ENCODE results near the gene UGT1A8.

UGT1A8 gene

GRCh38 chr2:233679196-233679595 is 61.8 kb downstream of the UGT1A8 start:
- no peak for TF ChIP-seq JUND (IDR thresholded peaks at IDR 0.05; ENCODE audit: low read depth)
- in situ Hi-C loops (cut with HindIII; ENCODE audit: low pct_unique_long_range_greater_than_20kb, low sequenced_read_pairs): no loop called here
- DNase-seq (ENCODE audit: low read depth in 1 of 2, low spot score in 1 of 2): no peak

- TF ChIP-seq JUND (IDR thresholded peaks at IDR 0.05; ENCODE audit: low read depth): no peak
- in situ Hi-C loops (cut with HindIII; ENCODE audit: low pct_unique_long_range_greater_than_20kb, low sequenced_read_pairs): no loop called here
- DNase-seq (ENCODE audit: low read depth in 1 of 2, low spot score in 1 of 2): no peak
Measured at GRCh38 chr2:233680361-233681045, 63.1 kb downstream of the UGT1A8 start.

DNA sequence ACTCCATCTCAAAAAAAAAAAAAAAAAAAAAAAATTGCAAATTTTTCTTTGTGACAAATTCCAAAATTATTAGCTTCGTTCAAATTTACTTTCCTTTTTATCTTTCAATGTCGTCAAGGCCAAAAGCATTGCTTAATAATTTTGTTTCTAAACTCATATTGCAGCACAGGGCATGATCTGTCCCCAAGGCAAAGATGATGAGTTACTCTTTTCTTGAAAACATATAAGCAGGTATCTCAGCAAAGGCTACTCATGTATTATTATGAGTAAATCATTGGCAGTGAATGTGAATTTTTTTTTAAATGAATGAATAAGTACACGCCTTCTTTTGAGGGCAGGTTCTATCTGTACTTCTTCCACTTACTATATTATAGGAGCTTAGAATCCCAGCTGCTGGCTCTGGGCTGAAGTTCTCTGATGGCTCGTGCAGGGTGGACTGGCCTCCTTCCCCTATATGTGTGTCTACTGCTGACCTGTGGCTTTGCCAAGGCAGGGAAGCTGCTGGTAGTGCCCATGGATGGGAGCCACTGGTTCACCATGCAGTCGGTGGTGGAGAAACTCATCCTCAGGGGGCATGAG is 64.2 kb downstream of the UGT1A8 start, which contains the start of gene UGT1A7:
TSS of gene UGT1A7 (plus strand) at position 381 of the 579 bp plus-strand sequence. CDS start at position 418, 37 bp downstream.
- in situ Hi-C loops (cut with HindIII; ENCODE audit: low pct_unique_long_range_greater_than_20kb, low sequenced_read_pairs): no loop called here
- no peak for TF ChIP-seq JUND (IDR thresholded peaks at IDR 0.05; ENCODE audit: low read depth)
- no peak for DNase-seq (ENCODE audit: low read depth in 1 of 2, low spot score in 1 of 2)

GRCh38 chr2:233684640-233685039 is 67.2 kb downstream of the UGT1A8 start:
- in situ Hi-C loops (cut with HindIII; ENCODE audit: low pct_unique_long_range_greater_than_20kb, low sequenced_read_pairs): no loop called here
- no peak for TF ChIP-seq JUND (IDR thresholded peaks at IDR 0.05; ENCODE audit: low read depth)
- DNase-seq (ENCODE audit: low read depth in 1 of 2, low spot score in 1 of 2): no peak

GRCh38 chr2:233686928-233687327 is 69.5 kb downstream of the UGT1A8 start:
- in situ Hi-C loops (cut with HindIII; ENCODE audit: low pct_unique_long_range_greater_than_20kb, low sequenced_read_pairs): no loop called here
- DNase-seq (ENCODE audit: low read depth in 1 of 2, low spot score in 1 of 2): no peak
- TF ChIP-seq JUND (IDR thresholded peaks at IDR 0.05; ENCODE audit: low read depth): no peak

DNA sequence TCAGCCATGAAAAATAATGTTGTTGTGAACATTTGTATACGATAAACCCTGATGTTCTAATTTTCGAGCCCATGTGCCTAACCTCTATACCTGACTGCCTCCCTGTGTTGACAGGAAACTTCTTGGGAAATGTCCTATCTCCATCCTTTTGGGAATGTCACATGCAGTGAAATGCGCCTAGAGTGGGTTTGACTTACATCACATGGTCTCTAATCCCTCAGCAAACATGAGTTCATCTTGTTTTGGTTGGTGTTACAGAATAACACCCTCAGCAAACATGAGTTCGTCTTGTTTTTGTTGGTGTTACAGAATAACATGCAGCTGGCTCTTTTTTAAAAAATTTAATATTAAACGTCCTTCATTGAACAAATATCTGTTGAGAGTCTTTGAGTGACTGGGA is 70.9 kb downstream of the UGT1A8 start:
- in situ Hi-C loops (cut with HindIII; ENCODE audit: low pct_unique_long_range_greater_than_20kb, low sequenced_read_pairs): no loop called here
- no peak for TF ChIP-seq JUND (IDR thresholded peaks at IDR 0.05; ENCODE audit: low read depth)
- DNase-seq (ENCODE audit: low read depth in 1 of 2, low spot score in 1 of 2): no peak

- in situ Hi-C loops (cut with HindIII; ENCODE audit: low pct_unique_long_range_greater_than_20kb, low sequenced_read_pairs): no loop called here
- TF ChIP-seq JUND (IDR thresholded peaks at IDR 0.05; ENCODE audit: low read depth): no peak
- no peak for DNase-seq (ENCODE audit: low read depth in 1 of 2, low spot score in 1 of 2)
Measured at GRCh38 chr2:233689031-233689430, 71.6 kb downstream of the UGT1A8 start.

DNA sequence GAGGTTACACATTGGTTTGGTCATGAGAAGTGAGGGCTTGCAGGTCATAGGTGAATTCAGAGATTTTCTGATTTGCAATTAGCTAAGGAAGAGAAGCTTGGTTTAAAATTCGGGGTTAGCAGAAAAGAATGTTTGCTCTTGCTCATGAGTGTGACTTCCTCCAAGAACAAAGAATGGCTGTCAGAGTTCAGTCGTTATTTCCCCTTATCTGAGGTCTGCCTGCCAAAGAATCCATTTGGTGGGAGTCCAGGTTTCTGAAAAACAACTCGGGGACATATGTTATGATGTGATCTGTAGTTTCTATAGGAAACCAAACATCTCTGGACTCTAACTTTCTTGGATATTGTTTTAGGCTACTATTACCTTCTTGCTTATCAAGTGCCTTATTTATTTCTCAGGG is 72.1 kb downstream of the UGT1A8 start:
- no peak for DNase-seq (ENCODE audit: low read depth in 1 of 2, low spot score in 1 of 2)
- no peak for TF ChIP-seq JUND (IDR thresholded peaks at IDR 0.05; ENCODE audit: low read depth)
- in situ Hi-C loops (cut with HindIII; ENCODE audit: low pct_unique_long_range_greater_than_20kb, low sequenced_read_pairs): no loop called here

DNA sequence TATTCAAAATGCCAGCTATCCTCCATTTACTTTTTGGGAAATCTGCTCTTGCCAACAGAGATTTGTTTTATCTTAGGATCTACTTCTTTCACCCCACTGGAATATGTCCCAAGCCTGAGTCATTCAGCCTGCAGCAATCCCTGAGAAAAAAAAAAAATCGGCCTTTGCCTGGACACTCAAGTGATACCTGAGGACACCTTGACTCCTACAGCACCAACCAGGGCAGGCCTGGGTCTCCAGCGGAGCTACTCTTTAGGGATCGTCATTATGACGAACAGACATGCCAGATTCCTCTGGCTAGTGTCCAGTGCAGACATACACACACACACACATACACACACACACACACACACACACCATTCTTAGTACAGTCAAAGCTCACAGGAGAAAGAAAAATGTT is 73.0 kb downstream of the UGT1A8 start:
- no peak for TF ChIP-seq JUND (IDR thresholded peaks at IDR 0.05; ENCODE audit: low read depth)
- DNase-seq (ENCODE audit: low read depth in 1 of 2, low spot score in 1 of 2): no peak
- in situ Hi-C loops (cut with HindIII; ENCODE audit: low pct_unique_long_range_greater_than_20kb, low sequenced_read_pairs): no loop called here

DNA sequence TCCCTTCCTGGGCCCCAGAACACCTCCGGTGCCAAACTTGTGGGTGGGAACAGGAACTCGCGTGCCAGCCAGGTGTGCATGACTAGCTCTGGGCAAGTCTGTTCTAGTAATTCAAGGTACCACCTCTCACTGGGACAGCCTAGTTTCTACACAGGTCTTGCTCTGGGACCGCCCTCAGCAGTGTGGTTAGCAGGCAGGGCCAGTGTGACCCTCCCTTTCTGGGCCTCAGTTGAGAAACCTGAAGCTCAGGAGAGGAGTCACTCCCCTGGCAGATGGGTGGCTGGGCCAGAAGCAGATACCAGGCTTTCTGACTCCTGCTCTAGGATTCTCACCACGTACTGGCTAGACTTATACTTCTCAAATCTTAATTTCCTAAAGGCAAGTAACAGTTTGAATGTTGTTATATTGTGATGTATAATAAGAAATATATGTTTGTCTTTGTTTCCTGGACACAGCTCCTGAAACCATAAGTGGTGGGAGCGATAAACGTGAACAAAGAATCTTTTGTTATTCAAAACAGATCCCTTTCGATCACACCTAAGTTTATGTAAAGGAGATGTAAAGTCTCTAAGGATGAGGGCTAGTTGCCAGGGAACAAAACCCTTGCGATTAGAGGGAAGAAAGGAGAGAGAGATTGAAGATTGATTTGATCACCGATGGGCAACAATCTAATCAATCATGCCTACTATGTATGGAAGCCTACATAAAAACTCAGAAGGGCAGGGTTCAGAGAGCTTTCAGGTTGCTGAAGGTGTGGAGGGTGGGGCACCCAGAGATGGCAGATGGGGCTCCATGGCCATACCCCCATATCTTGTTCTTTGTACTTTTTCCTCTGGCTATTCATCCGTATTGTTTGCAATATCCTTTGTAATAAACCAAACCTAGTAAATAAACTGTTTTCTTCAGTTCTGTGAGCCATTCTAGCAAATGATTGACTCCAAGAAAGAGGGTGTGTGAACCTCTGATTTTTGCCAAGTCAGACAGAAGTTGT is 74.3 kb downstream of the UGT1A8 start:
- in situ Hi-C loops (cut with HindIII; ENCODE audit: low pct_unique_long_range_greater_than_20kb, low sequenced_read_pairs): no loop called here

GRCh38 chr2:233692648-233693047 is 75.2 kb downstream of the UGT1A8 start, which contains the start of gene UGT1A6:
UGT1A6 (plus strand) TSS chr2:233692890; CDS start chr2:233693005, 115 bp downstream.
- in situ Hi-C loops (cut with HindIII; ENCODE audit: low pct_unique_long_range_greater_than_20kb, low sequenced_read_pairs): no loop called here
- no peak for TF ChIP-seq JUND (IDR thresholded peaks at IDR 0.05; ENCODE audit: low read depth)

More for the DNA sequence above, 74.3 kb downstream of the UGT1A8 start:
- DNase-seq (ENCODE audit: low read depth in 1 of 2, low spot score in 1 of 2): no peak
- TF ChIP-seq JUND (IDR thresholded peaks at IDR 0.05; ENCODE audit: low read depth): no peak

DNA sequence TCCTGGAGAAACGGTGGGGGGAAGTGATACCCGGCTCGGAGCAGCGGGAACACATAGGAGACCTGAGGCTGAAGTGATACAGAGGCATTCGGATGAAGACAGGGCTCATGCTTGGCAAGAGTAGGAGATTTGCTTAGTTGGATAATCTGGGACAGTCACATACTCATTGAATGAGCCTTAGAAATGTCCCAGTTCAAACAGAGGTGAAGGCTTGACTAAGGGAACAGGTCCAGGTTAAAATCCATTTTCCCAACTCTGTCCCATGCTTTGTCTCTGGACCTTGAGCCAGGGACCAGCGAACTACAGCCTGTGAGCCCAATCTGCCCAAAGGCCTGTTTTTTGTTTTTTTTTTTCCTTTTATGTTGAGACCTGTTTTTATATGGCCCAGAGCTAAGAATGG is 76.5 kb downstream of the UGT1A8 start:
- no peak for DNase-seq (ENCODE audit: low read depth in 1 of 2, low spot score in 1 of 2)
- no peak for TF ChIP-seq JUND (IDR thresholded peaks at IDR 0.05; ENCODE audit: low read depth)
- in situ Hi-C loops (cut with HindIII; ENCODE audit: low pct_unique_long_range_greater_than_20kb, low sequenced_read_pairs): no loop called here

More at GRCh38 chr2:233692648-233693047, 75.2 kb downstream of the UGT1A8 start, which contains the start of gene UGT1A6:
- no peak for DNase-seq (ENCODE audit: low read depth in 1 of 2, low spot score in 1 of 2)

Data from T47D (cell line).